DMS 273 treated with DMSO at 0.1 percent for 48 hours (cell line): Measurements from ENCODE around the gene PTPRG.

Experiments used
- DNase-seq: peaks from one replicate; lab custom pipeline; 2025; lab: John Stamatoyannopoulos, UW

The PTPRG gene

GRCh38 chr3:61932499-61932898 lies 371.1 kb downstream of the PTPRG start:
- no peak for DNase-seq

- DNase-seq = no peak
These were observed 372.6 kb downstream of the PTPRG start for GRCh38 chr3:61933798-61934504.

- no peak for DNase-seq
These were observed 373.1 kb downstream of the PTPRG start for GRCh38 chr3:61934505-61934871.

- DNase-seq = no peak
These were observed 374.4 kb downstream of the PTPRG start for GRCh38 chr3:61935814-61936213.

GRCh38 chr3:61936344-61936937 lies 375.1 kb downstream of the PTPRG start:
- DNase-seq = no peak

GRCh38 chr3:61937477-61937876 lies 376.1 kb downstream of the PTPRG start:
- no peak for DNase-seq

GRCh38 chr3:61938878-61939549 lies 377.6 kb downstream of the PTPRG start:
- DNase-seq = no peak

GRCh38 chr3:61940236-61940635 lies 378.9 kb downstream of the PTPRG start:
- no peak for DNase-seq

GRCh38 chr3:61943975-61944374 lies 382.6 kb downstream of the PTPRG start:
- DNase-seq = no peak

- DNase-seq = no peak
These were observed 383.4 kb downstream of the PTPRG start for GRCh38 chr3:61944726-61945125.

GRCh38 chr3:61945657-61946056 lies 384.3 kb downstream of the PTPRG start:
- DNase-seq = no peak

- DNase-seq = no peak
These were observed 385.4 kb downstream of the PTPRG start for GRCh38 chr3:61946570-61947324.

- no peak for DNase-seq
These were observed 386.1 kb downstream of the PTPRG start for GRCh38 chr3:61947456-61947855.

- no peak for DNase-seq
These were observed 387.4 kb downstream of the PTPRG start for GRCh38 chr3:61948699-61949305.

- DNase-seq = no peak
These were observed 392.7 kb downstream of the PTPRG start for GRCh38 chr3:61954097-61954540.

GRCh38 chr3:61955483-61955882 lies 394.1 kb downstream of the PTPRG start:
- no peak for DNase-seq

GRCh38 chr3:61956236-61956635 lies 394.9 kb downstream of the PTPRG start:
- no peak for DNase-seq

GRCh38 chr3:61957259-61957658 lies 395.9 kb downstream of the PTPRG start:
- no peak for DNase-seq

GRCh38 chr3:61960976-61961375 lies 399.6 kb downstream of the PTPRG start:
- no peak for DNase-seq

GRCh38 chr3:61961900-61962299 lies 400.5 kb downstream of the PTPRG start:
- no peak for DNase-seq

GRCh38 chr3:61964566-61964965 lies 403.2 kb downstream of the PTPRG start:
- DNase-seq = no peak

GRCh38 chr3:61965770-61966131 lies 404.4 kb downstream of the PTPRG start:
- no peak for DNase-seq
